H9 (cell line): Measurements from ENCODE around the gene SLC25A17. TPM values are rescaled to one million over a fixed set of nuclear protein-coding genes. Genes with fewer than 3 reads are reported as not detected.

Experiments used
- DNase-seq: peaks from one replicate; pipeline ENCODE4 v3.0.0-alpha.2; 2017
- H2AFZ ChIP-seq: one replicate; pipeline ENCODE4 v1.6.1; 2013; ENCODE audit warnings: mild to moderate bottlenecking, low read length, control low read depth, moderate library complexity
- H2AK5ac ChIP-seq: 2 replicates; pipeline ENCODE4 v1.6.1; 2013; ENCODE audit warnings: low read length, control low read depth, mixed read lengths; ENCODE audit not compliant: insufficient read length
- H2BK120ac ChIP-seq: one replicate; pipeline ENCODE4 v1.6.1; 2013; ENCODE audit warnings: low read depth, mild to moderate bottlenecking, low read length, control low read depth, inconsistent platforms; ENCODE audit not compliant: poor library complexity, severe bottlenecking
- H2BK12ac ChIP-seq: 2 replicates; pipeline ENCODE4 v1.6.1; 2013; ENCODE audit warnings: low read length, control low read depth, mixed read lengths, low read depth; ENCODE audit not compliant: insufficient read length
- H2BK15ac ChIP-seq: 2 replicates; pipeline ENCODE4 v1.6.1; 2013; ENCODE audit warnings: low read depth, low read length, control low read depth
- H2BK20ac ChIP-seq: one replicate; pipeline ENCODE4 v1.6.1; 2013; ENCODE audit warnings: low read depth, mild to moderate bottlenecking, low read length, control low read depth, inconsistent platforms; ENCODE audit not compliant: poor library complexity, severe bottlenecking
- H2BK5ac ChIP-seq: 2 replicates; pipeline ENCODE4 v1.6.1; 2013; ENCODE audit warnings: low read length, control low read depth, mixed read lengths; ENCODE audit not compliant: insufficient read length
- H3K14ac ChIP-seq: 2 replicates; pipeline ENCODE4 v1.6.1; 2013; ENCODE audit warnings: low read length, control low read depth; ENCODE audit not compliant: insufficient read depth
- H3K18ac ChIP-seq: 2 replicates; pipeline ENCODE4 v1.6.1; 2013; ENCODE audit warnings: low read depth, mild to moderate bottlenecking, mixed read lengths, low read length, control low read depth; ENCODE audit not compliant: insufficient read length
- H3K23ac ChIP-seq: 2 replicates; pipeline ENCODE4 v1.6.1; 2013; ENCODE audit warnings: low read length, control low read depth, mixed read lengths, low read depth; ENCODE audit not compliant: insufficient read length
- H3K23me2 ChIP-seq: 2 replicates; pipeline ENCODE4 v1.6.1; 2013; ENCODE audit warnings: low read depth, mild to moderate bottlenecking, mixed read lengths, low read length, control low read depth; ENCODE audit not compliant: insufficient read length, poor library complexity, severe bottlenecking
- H3K27ac ChIP-seq: 2 replicates; pipeline ENCODE4 v1.5.1; 2013; ENCODE audit warnings: low read length, control low read depth, mixed read lengths, low read depth; ENCODE audit not compliant: insufficient read length
- H3K27me3 ChIP-seq: 2 replicates; pipeline ENCODE4 v1.6.1; 2013; ENCODE audit warnings: low read length, control low read depth, inconsistent platforms; ENCODE audit not compliant: insufficient read depth
- H3K4ac ChIP-seq: 2 replicates; pipeline ENCODE4 v1.6.1; 2013; ENCODE audit warnings: low read depth, mild to moderate bottlenecking, control low read depth, inconsistent platforms, low read length, moderate library complexity
- H3K4me1 ChIP-seq: 2 replicates; pipeline ENCODE4 v1.6.1; 2013; ENCODE audit warnings: low read length, control low read depth, inconsistent platforms; ENCODE audit not compliant: insufficient read depth
- H3K4me2 ChIP-seq: 2 replicates; pipeline ENCODE4 v1.6.1; 2013; ENCODE audit warnings: low read length, control low read depth, mixed read lengths; ENCODE audit not compliant: insufficient read length, insufficient read depth
- H3K56ac ChIP-seq: 2 replicates; pipeline ENCODE4 v1.6.1; 2013; ENCODE audit warnings: low read depth, mild to moderate bottlenecking, mixed read lengths, low read length, control low read depth; ENCODE audit not compliant: insufficient read length
- H3K79me1 ChIP-seq: 2 replicates; pipeline ENCODE4 v1.6.1; 2013; ENCODE audit warnings: low read depth, mild to moderate bottlenecking, moderate library complexity, low read length, control low read depth, inconsistent platforms; ENCODE audit not compliant: insufficient read depth, poor library complexity, severe bottlenecking
- H3K79me2 ChIP-seq: 2 replicates; pipeline ENCODE4 v1.6.1; 2013; ENCODE audit warnings: low read length, control low read depth, inconsistent platforms; ENCODE audit not compliant: insufficient read depth
- H3K9ac ChIP-seq: 2 replicates; pipeline ENCODE4 v1.6.1; 2013; ENCODE audit warnings: low read length, control low read depth, mixed read lengths; ENCODE audit not compliant: insufficient read length; ENCODE audit errors: extremely low read depth
- H3K9me3 ChIP-seq: one replicate; pipeline ENCODE4 v1.6.1; 2013; ENCODE audit warnings: low read depth, low read length, inconsistent platforms; ENCODE audit not compliant: control insufficient read depth
- H3T11ph ChIP-seq: one replicate; pipeline ENCODE4 v1.6.1; 2013; ENCODE audit warnings: mild to moderate bottlenecking, low read length, control low read depth, inconsistent platforms
- H4K20me1 ChIP-seq: one replicate; pipeline ENCODE4 v1.6.1; 2013; ENCODE audit not compliant: control insufficient read depth, insufficient read length, insufficient read depth
- H4K5ac ChIP-seq: 2 replicates; pipeline ENCODE4 v1.6.1; 2013; ENCODE audit warnings: low read depth, mild to moderate bottlenecking, mixed read lengths, low read length, control low read depth; ENCODE audit not compliant: insufficient read length
- H4K8ac ChIP-seq: replicated peaks from 2 replicates; pipeline ENCODE4 v1.6.1; 2013; ENCODE audit warnings: low read length, control low read depth, mixed read lengths, low read depth; ENCODE audit not compliant: insufficient read length
- H4K91ac ChIP-seq: 2 replicates; pipeline ENCODE4 v1.6.1; 2013; ENCODE audit warnings: low read depth, mild to moderate bottlenecking, moderate library complexity, mixed read lengths, low read length, control low read depth; ENCODE audit not compliant: insufficient read length
- H3K27ac Mint-ChIP-seq, 3 experiments: 2 replicates in 2 of 3; 3 replicates in 1 of 3; pipeline ENCODE4 v1.8.0; 2020 to 2021; ENCODE audit warnings: mixed read lengths in 3 of 3, mild to moderate bottlenecking in 1 of 3, moderate library complexity in 1 of 3
- H3K27me3 Mint-ChIP-seq: 2 replicates; pipeline ENCODE4 v1.8.0; 2021; ENCODE audit warnings: low read depth, mild to moderate bottlenecking, moderate library complexity, mixed read lengths
- H3K36me3 Mint-ChIP-seq, 3 experiments: 2 replicates in 2 of 3; 3 replicates in 1 of 3; pipeline ENCODE4 v1.8.0; 2020 to 2021; ENCODE audit warnings: low read depth in 3 of 3, mixed read lengths in 3 of 3; ENCODE audit not compliant: insufficient read depth in 1 of 3
- H3K4me1 Mint-ChIP-seq, 2 experiments: 2 replicates each; pipeline ENCODE4 v1.8.0; 2020; ENCODE audit warnings: mixed read lengths in 2 of 2
- H3K4me3 Mint-ChIP-seq, 2 experiments: 2 replicates in 1 of 2; 3 replicates in 1 of 2; pipeline ENCODE4 v1.8.0; 2020 to 2021; ENCODE audit warnings: mild to moderate bottlenecking in 2 of 2, mixed read lengths in 2 of 2, moderate library complexity in 1 of 2
- H3K9me3 Mint-ChIP-seq, 2 experiments: 2 replicates in 1 of 2; 3 replicates in 1 of 2; pipeline ENCODE4 v1.8.0; 2020; ENCODE audit warnings: mild to moderate bottlenecking in 2 of 2, mixed read lengths in 2 of 2, moderate library complexity in 1 of 2
- total RNA-seq: library from RNA; stranded (reverse); gene quantifications from 2 replicates; pipeline ENCODE4 v1.2.1, GENCODE V29; 2021
- TF ChIP-seq, protein P1 (sequence below): fragments of 200-600 bp; sonication (generic); conservative IDR thresholded peaks from 3 replicates; pipeline ENCODE4 v1.8.0; 2021; ENCODE audit warnings: antibody characterized with exemption, mild to moderate bottlenecking

SLC25A17 gene
- total RNA-seq, 1 experiment from 2014 or later, result 26.5 TPM

DNA sequence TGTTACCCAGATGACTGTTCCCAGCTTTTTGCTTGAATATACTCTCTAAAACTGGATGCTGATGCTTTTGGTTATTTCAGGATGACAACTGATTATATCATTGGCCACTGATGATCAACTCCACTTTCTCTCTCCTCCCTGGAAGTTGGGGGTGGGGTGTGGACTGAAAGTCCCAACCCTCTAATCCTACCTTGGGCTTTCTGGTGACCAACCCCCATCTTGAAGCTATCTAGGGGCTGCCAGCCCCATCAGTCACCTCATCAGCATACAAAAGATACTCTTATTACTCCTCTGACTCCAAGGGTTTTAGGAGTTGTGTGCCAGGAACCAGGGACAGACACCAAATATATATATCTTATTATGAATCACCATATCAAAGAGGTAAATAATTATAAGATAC is 69.3 kb downstream of the SLC25A17 start:
- Histone ChIP-seq H4K91ac (no peak overlapping the region), H2BK120ac (no peak overlapping the region), H4K5ac (no peak overlapping the region), H2AFZ (no peak overlapping the region), H4K8ac (no peak overlapping the region), H3K79me1 (no peaks in the 10 kb centered on the region), H3K4me1 (no peaks in the 10 kb centered on the region; the same call in 1 of the 2 replicates), H2BK20ac (no peak overlapping the region), H3K18ac (no peak overlapping the region), H3K27me3 (no peaks in the 10 kb centered on the region), H3K56ac (no peak overlapping the region), H2AK5ac (no peak overlapping the region), H3K9ac (no peak overlapping the region), H3K4me2 (no peak overlapping the region), H2BK15ac (no peak overlapping the region), H4K20me1 (no peaks in the 10 kb centered on the region), H3K9me3 (peaks cover 8% of the 10 kb centered on the region), H3K23me2 (no peaks in the 10 kb centered on the region), H3K23ac (no peak overlapping the region), H2BK12ac (no peak overlapping the region), H3K4ac (no peak overlapping the region), H3K14ac (no peak overlapping the region), H3K79me2 (no peaks in the 10 kb centered on the region), H3K27ac (no peak overlapping the region), H3T11ph (no peak overlapping the region), H2BK5ac (no peak overlapping the region)
- H3K4me1 Mint-ChIP-seq, result peaks cover 18 to 27% of the 10 kb centered on the region in 2 experiments
- no peak overlapping the region for H3K4me3 Mint-ChIP-seq
- peaks cover 19% of the 10 kb centered on the region in 2 experiments for H3K9me3 Mint-ChIP-seq
- H3K36me3 Mint-ChIP-seq, result peaks cover 4 to 20% (median 16%) of the 10 kb centered on the region in 3 experiments
- TF ChIP-seq, protein P1, sequence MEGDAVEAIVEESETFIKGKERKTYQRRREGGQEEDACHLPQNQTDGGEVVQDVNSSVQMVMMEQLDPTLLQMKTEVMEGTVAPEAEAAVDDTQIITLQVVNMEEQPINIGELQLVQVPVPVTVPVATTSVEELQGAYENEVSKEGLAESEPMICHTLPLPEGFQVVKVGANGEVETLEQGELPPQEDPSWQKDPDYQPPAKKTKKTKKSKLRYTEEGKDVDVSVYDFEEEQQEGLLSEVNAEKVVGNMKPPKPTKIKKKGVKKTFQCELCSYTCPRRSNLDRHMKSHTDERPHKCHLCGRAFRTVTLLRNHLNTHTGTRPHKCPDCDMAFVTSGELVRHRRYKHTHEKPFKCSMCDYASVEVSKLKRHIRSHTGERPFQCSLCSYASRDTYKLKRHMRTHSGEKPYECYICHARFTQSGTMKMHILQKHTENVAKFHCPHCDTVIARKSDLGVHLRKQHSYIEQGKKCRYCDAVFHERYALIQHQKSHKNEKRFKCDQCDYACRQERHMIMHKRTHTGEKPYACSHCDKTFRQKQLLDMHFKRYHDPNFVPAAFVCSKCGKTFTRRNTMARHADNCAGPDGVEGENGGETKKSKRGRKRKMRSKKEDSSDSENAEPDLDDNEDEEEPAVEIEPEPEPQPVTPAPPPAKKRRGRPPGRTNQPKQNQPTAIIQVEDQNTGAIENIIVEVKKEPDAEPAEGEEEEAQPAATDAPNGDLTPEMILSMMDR, result no peak
- peaks cover 3% of the 10 kb centered on the region for H3K27me3 Mint-ChIP-seq
- H3K27ac Mint-ChIP-seq, result no peak overlapping the region; a peak in 1 of 7 replicates
- DNase-seq, result no peak
